Endothelial cell of umbilical vein (primary cell): Measurements from ENCODE around the gene DTX4. TPM values are rescaled to one million over a fixed set of nuclear protein-coding genes. Genes with fewer than 3 reads are reported as not detected.

Experiments used
- BruUV-seq: library from RNA; stranded (reverse); fragments of 400-500 nt; replicated peaks from 2 replicates; lab custom pipeline; 2021; lab: Mats Ljungman, UMichigan
- CTCF ChIA-PET: fragments of 300-600, 350-600 bp; sonication (Branson Sonifier 250); formaldehyde crosslinking; loops from one replicate; lab custom pipeline; 2021; ENCODE audit warnings: antibody characterized with exemption, inconsistent platforms; lab: Charles Lee
- POLR2A ChIA-PET: fragments of 300-600, 350-600 bp; sonication (Branson Sonifier 250); formaldehyde crosslinking; loops from one replicate; lab custom pipeline; 2021; ENCODE audit warnings: antibody characterized with exemption, inconsistent platforms; lab: Charles Lee
- DNase-seq: peaks from one replicate; pipeline ENCODE4 v3.0.0-alpha.2; 2011; ENCODE audit warnings: low read depth, low spot score
- FAIRE-seq: peaks from 2 replicates; lab custom pipeline; 2011; peaks lifted over from hg19 to GRCh38; lab: Jason Lieb, UNC
- H2AFZ ChIP-seq: 2 replicates; pipeline ENCODE4 v1.6.0; 2012; ENCODE audit warnings: low read depth, low read length, control low read depth, inconsistent platforms
- H3K27ac ChIP-seq: 2 replicates; pipeline ENCODE4 v1.5.1; 2011; ENCODE audit warnings: low read depth, mild to moderate bottlenecking, control low read depth, low read length, moderate library complexity; ENCODE audit not compliant: insufficient read depth
- H3K27me3 ChIP-seq, 2 experiments: 2 replicates each; pipeline versions ENCODE4 v1.6.0 to v1.6.1; 2011; ENCODE audit warnings: low read length in 2 of 2, mixed read lengths in 1 of 2; ENCODE audit not compliant: control insufficient read depth in 2 of 2, insufficient read depth in 2 of 2
- H3K36me3 ChIP-seq, 2 experiments: 2 replicates in 1 of 2; 3 replicates in 1 of 2; pipeline ENCODE4 v1.5.1; 2011; ENCODE audit warnings: low read length in 2 of 2, mild to moderate bottlenecking in 1 of 2, moderate library complexity in 1 of 2; ENCODE audit not compliant: control insufficient read depth in 2 of 2, insufficient read depth in 2 of 2; ENCODE audit errors: extremely low read depth in 1 of 2
- H3K4me1 ChIP-seq: 3 replicates; pipeline ENCODE4 v1.5.1; 2011; ENCODE audit warnings: mild to moderate bottlenecking, low read length; ENCODE audit not compliant: control insufficient read depth, insufficient read depth; ENCODE audit errors: extremely low read depth
- H3K4me2 ChIP-seq: 2 replicates; pipeline ENCODE4 v1.6.1; 2011; ENCODE audit warnings: low read length, control low read depth, mixed read lengths; ENCODE audit not compliant: insufficient read depth
- H3K4me3 ChIP-seq, 3 experiments: fragments of 200-600 bp in 1 of 3; sonication (generic), shearing (Covaris generic) in 1 of 3; replicated peaks in 1 of 3; 2 replicates each; pipeline ENCODE4 v1.5.1; 2011 to 2016; ENCODE audit warnings: control low read depth in 3 of 3, low read length in 3 of 3, mild to moderate bottlenecking in 2 of 3, inconsistent platforms in 1 of 3, low read depth in 1 of 3, moderate library complexity in 1 of 3; ENCODE audit not compliant: insufficient read depth in 1 of 3
- H3K79me2 ChIP-seq: 2 replicates; pipeline ENCODE4 v1.6.0; 2012; ENCODE audit warnings: low read length, inconsistent platforms; ENCODE audit not compliant: control insufficient read depth, insufficient read depth
- H3K9ac ChIP-seq: replicated peaks from 2 replicates; pipeline ENCODE3; 2011; ENCODE audit warnings: low read length, control low read depth; ENCODE audit not compliant: insufficient read depth; ENCODE audit errors: extremely low read depth
- H3K9me1 ChIP-seq: replicated peaks from 3 replicates; pipeline ENCODE4 v1.6.0; 2011; ENCODE audit warnings: mild to moderate bottlenecking, low read length; ENCODE audit not compliant: control insufficient read depth, insufficient read depth; ENCODE audit errors: extremely low read depth
- H3K9me3 ChIP-seq: replicated peaks from 2 replicates; pipeline ENCODE4 v1.5.1; 2012; ENCODE audit warnings: low read length, inconsistent platforms; ENCODE audit not compliant: control insufficient read depth, insufficient read depth
- H4K20me1 ChIP-seq: replicated peaks from 2 replicates; pipeline ENCODE3; 2011; ENCODE audit warnings: mild to moderate bottlenecking, low read length; ENCODE audit not compliant: control insufficient read depth, insufficient read depth; ENCODE audit errors: extremely low read depth
- CTCF ChIP-seq, 2 donors: IDR thresholded peaks; 1 replicate in 1 of 2; 2 replicates in 1 of 2; pipeline ENCODE4 v1.5.1; 2011; ENCODE audit warnings: low read length in 2 of 2, mild to moderate bottlenecking in 2 of 2, moderate library complexity in 2 of 2, control low read depth in 1 of 2, inconsistent platforms in 1 of 2, low read depth in 1 of 2; ENCODE audit not compliant: insufficient read depth in 1 of 2; ENCODE audit errors: extremely low read depth in 1 of 2
- EZH2 ChIP-seq: IDR thresholded peaks from 2 replicates; pipeline ENCODE4 v1.6.1; 2012; ENCODE audit warnings: borderline replicate concordance, low read depth, mild to moderate bottlenecking, moderate library complexity, low read length, inconsistent platforms; ENCODE audit not compliant: severe bottlenecking
- FOS ChIP-seq: IDR thresholded peaks from 2 replicates; pipeline ENCODE4 v1.6.1; 2011; ENCODE audit warnings: mild to moderate bottlenecking, low read length, moderate library complexity, borderline replicate concordance; ENCODE audit not compliant: insufficient read depth
- GATA2 ChIP-seq: IDR thresholded peaks from 2 replicates; pipeline ENCODE4 v1.7.0; 2011; ENCODE audit warnings: low read depth, mild to moderate bottlenecking, moderate library complexity, mixed read lengths, low read length; ENCODE audit not compliant: insufficient read length, insufficient read depth
- JUN ChIP-seq: IDR thresholded peaks from 2 replicates; pipeline ENCODE4 v1.6.1; 2011; ENCODE audit warnings: borderline replicate concordance, low read depth; ENCODE audit not compliant: insufficient read length, insufficient read depth
- MAX ChIP-seq: IDR thresholded peaks from 2 replicates; pipeline ENCODE4 v1.6.1; 2011; ENCODE audit not compliant: insufficient read depth, insufficient read length
- MYC ChIP-seq: IDR thresholded peaks from one replicate; pipeline ENCODE4 v1.6.1; 2011; ENCODE audit warnings: mild to moderate bottlenecking, low read depth, low read length
- POLR2A ChIP-seq: IDR thresholded peaks from 2 replicates; pipeline ENCODE4 v1.6.1; 2012; ENCODE audit warnings: low read depth, mild to moderate bottlenecking, control low read depth, low read length
- POLR2AphosphoS5 ChIP-seq: IDR thresholded peaks from 2 replicates; pipeline ENCODE4 v1.6.1; 2012; ENCODE audit warnings: low read depth, mild to moderate bottlenecking, control low read depth, low read length, moderate library complexity; ENCODE audit not compliant: insufficient read depth
- dilution Hi-C: fragments of 300-500 bp; cut with MboI; formaldehyde crosslinking; loops from one replicate; pipeline ENCODE4 v1.15.0; 2019; ENCODE audit warnings: low sequenced_read_pairs; ENCODE audit not compliant: extremely low pct_ligation_motif_present
- intact Hi-C: fragments of 100-400 bp; cut with micrococcal nuclease; formaldehyde crosslinking; loops from one replicate; pipeline ENCODE4 v1.10.0; 2022
- polyA plus RNA-seq, 4 experiments: library from polyadenylated mRNA; depleted of rRNA in 3 of 4; stranded (reverse) in 3 of 4; unstranded in 1 of 4; fragments of >200 nt; gene quantifications; 2 replicates each; pipeline versions ENCODE4 v1.2.1 to v1.2.3, GENCODE V29; 2011 to 2012; ENCODE audit warnings: missing spikeins in 1 of 4
- total RNA-seq: library from RNA; stranded (reverse); gene quantifications from 2 replicates; pipeline ENCODE4 v1.2.3, GENCODE V29; 2021

Gene DTX4
- total and polyA plus RNA-seq, 2 donors (not counting 3 experiments of a cell fraction or from before 2014, with no cell fraction given) = 0.08 to 0.91 TPM

GRCh38 chr11:59142530-59143507 is 29.1 kb upstream of the DTX4 start, which contains the start of gene FAM111A:
Gene FAM111A, plus strand, starts transcription at chr11:59142856. Its CDS starts 6,017 bp downstream, at chr11:59148873.
- ChIA-PET POLR2A (interaction anchor here (1.0 to 1.2 kb wide), 2 partner anchors 15 to 38 kb away, joined by 3 to 6 read pairs; no protein-coding TSS in a partner anchor), CTCF (interaction anchor here (0.8 to 6.0 kb wide), 14 partner anchors 8 to 490 kb away, joined by 3 to 91 read pairs (median 4); partner anchors contain the start of genes DTX4 and FAM111B)
- Histone ChIP-seq H3K36me3 (peaks cover 0 to 2% of the 10 kb centered on the region in 2 experiments), H3K9me1 (no peaks in the 10 kb centered on the region), H3K4me1 (peaks cover 32% of the 10 kb centered on the region), H3K27ac (peak within 1 kb of the TSS; percentile 74), H3K27me3 (no peaks in the 10 kb centered on the region), H2AFZ (peak within 1 kb of the TSS; percentile 78), H3K4me2 (peak within 1 kb of the TSS; percentile 95), H3K79me2 (peaks cover 22% of the 10 kb centered on the region), H3K9me3 (no peaks in the 10 kb centered on the region), H4K20me1 (no peaks in the 10 kb centered on the region), H3K4me3 (peak within 1 kb of the TSS; percentile 69 to 90 (median 74)), H3K9ac (peak within 1 kb of the TSS; percentile 85)
- DNase-seq = peak; percentile 91
- TSS peak; percentile 33 for BruUV-seq
- TF ChIP-seq POLR2AphosphoS5 (peak; percentile 77), FOS (no peak), EZH2 (no peak), POLR2A (peak; percentile 66), MAX (no peak), GATA2 (no peak), JUN (no peak), MYC (no peak), CTCF (IDR thresholded peaks at IDR 0.05; ENCODE audit: extremely low read depth in 1 of 2, insufficient read depth in 1 of 2, low read depth in 1 of 2, low read length in 2 of 2) (peak; percentile 17 to 47)
- intact Hi-C loops = loop anchor here (1.0 to 5.0 kb wide), 5 partner anchors 15 to 1366 kb away; partner anchors contain the start of gene FAM111B
- dilution Hi-C loops = no loop called here
- peak; percentile 58 for FAIRE-seq
